ENCODE results near the gene AFF1.

GRCh38 chr4:87036713-87037112, 101.9 kb downstream of the AFF1 start:
- TF ChIP-seq CTCF (IDR thresholded peaks at IDR 0.05; ENCODE audit: insufficient read depth, low read depth, low read length): no peak
- TF ChIP-seq EZH2 (IDR thresholded peaks at IDR 0.05; ENCODE audit: insufficient read depth, low read length): no peak
